ENCODE measurements around the gene CFAP65. TPM values are rescaled to one million over a fixed set of nuclear protein-coding genes. Genes with fewer than 3 reads are reported as not detected.
A peak's percentile ranks its signal among the peaks of the same experiment; 100 is the strongest.

The CFAP65 gene
- total and polyA plus RNA-seq, 2 of the 13 experiments (the other 11 are each of a cell fraction or from before 2014, with no cell fraction given): 0.05 TPM; not detected in 1

GRCh38 chr2:219058541-219059374 is 17.4 kb upstream of the CFAP65 start (continued):
- peak; percentile 84 for TF ChIP-seq HINFP (CRISPR knock-in tag; IDR thresholded peaks at IDR 0.05; ENCODE audit: low read depth)
- peak; percentile 29; the same call in 1 of the 2 replicates for TF ChIP-seq STAG1 (CRISPR knock-in tag; IDR thresholded peaks at IDR 0.05)
- no peak for TF ChIP-seq ZNF354B (CRISPR knock-in tag; IDR thresholded peaks at IDR 0.05)
- no peak for TF ChIP-seq KAT7 (CRISPR knock-in tag; IDR thresholded peaks at IDR 0.05; ENCODE audit: borderline replicate concordance)
- TF ChIP-seq ZZZ3 (CRISPR knock-in tag; IDR thresholded peaks at IDR 0.05; ENCODE audit: borderline replicate concordance): no peak
- peak; percentile 87; the same call in 1 of the 2 replicates for TF ChIP-seq REPIN1 (CRISPR knock-in tag; IDR thresholded peaks at IDR 0.05; ENCODE audit: borderline replicate concordance, low read depth)
- TF ChIP-seq ZBTB20 (CRISPR knock-in tag; IDR thresholded peaks at IDR 0.05; ENCODE audit: borderline replicate concordance, low read depth): peak; percentile 52; the same call in 1 of the 2 replicates
- TF ChIP-seq ZNF567 (CRISPR knock-in tag; IDR thresholded peaks at IDR 0.05; ENCODE audit: borderline replicate concordance): peak; percentile 7; the same call in 1 of the 2 replicates
- TF ChIP-seq PBX3 (CRISPR knock-in tag; IDR thresholded peaks at IDR 0.05; ENCODE audit: borderline replicate concordance): no peak
- TF ChIP-seq GZF1 (CRISPR knock-in tag; IDR thresholded peaks at IDR 0.05): peak; percentile 80; the same call in 1 of the 2 replicates
- peak; percentile 76 for TF ChIP-seq ZGPAT (CRISPR knock-in tag; IDR thresholded peaks at IDR 0.05)
- TF ChIP-seq, protein P1, sequence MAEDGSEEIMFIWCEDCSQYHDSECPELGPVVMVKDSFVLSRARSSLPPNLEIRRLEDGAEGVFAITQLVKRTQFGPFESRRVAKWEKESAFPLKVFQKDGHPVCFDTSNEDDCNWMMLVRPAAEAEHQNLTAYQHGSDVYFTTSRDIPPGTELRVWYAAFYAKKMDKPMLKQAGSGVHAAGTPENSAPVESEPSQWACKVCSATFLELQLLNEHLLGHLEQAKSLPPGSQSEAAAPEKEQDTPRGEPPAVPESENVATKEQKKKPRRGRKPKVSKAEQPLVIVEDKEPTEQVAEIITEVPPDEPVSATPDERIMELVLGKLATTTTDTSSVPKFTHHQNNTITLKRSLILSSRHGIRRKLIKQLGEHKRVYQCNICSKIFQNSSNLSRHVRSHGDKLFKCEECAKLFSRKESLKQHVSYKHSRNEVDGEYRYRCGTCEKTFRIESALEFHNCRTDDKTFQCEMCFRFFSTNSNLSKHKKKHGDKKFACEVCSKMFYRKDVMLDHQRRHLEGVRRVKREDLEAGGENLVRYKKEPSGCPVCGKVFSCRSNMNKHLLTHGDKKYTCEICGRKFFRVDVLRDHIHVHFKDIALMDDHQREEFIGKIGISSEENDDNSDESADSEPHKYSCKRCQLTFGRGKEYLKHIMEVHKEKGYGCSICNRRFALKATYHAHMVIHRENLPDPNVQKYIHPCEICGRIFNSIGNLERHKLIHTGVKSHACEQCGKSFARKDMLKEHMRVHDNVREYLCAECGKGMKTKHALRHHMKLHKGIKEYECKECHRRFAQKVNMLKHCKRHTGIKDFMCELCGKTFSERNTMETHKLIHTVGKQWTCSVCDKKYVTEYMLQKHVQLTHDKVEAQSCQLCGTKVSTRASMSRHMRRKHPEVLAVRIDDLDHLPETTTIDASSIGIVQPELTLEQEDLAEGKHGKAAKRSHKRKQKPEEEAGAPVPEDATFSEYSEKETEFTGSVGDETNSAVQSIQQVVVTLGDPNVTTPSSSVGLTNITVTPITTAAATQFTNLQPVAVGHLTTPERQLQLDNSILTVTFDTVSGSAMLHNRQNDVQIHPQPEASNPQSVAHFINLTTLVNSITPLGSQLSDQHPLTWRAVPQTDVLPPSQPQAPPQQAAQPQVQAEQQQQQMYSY (CRISPR knock-in tag; IDR thresholded peaks at IDR 0.05): 0 out of 2 replicates have a peak, but pooled peaks have one; percentile 70
- TF ChIP-seq E2F2 (CRISPR knock-in tag; IDR thresholded peaks at IDR 0.05; ENCODE audit: borderline replicate concordance): peak; percentile 56; the same call in 1 of the 2 replicates
- TF ChIP-seq ZNF580 (CRISPR knock-in tag; IDR thresholded peaks at IDR 0.05; ENCODE audit: borderline replicate concordance, low read depth): peak; percentile 39; the same call in 1 of the 2 replicates
- peak; percentile 19; the same call in 1 of the 2 replicates for TF ChIP-seq SMAD1 (CRISPR knock-in tag; IDR thresholded peaks at IDR 0.05; ENCODE audit: borderline replicate concordance, low read depth)
- TF ChIP-seq EP300 (IDR thresholded peaks at IDR 0.05; ENCODE audit: low read depth in 2 of 2, low read length in 2 of 2): peak in 1 of 2 experiments; percentile 66; a peak in 2 of 4 replicates
- TF ChIP-seq EP300 (CRISPR knock-in tag; IDR thresholded peaks at IDR 0.05; ENCODE audit: borderline replicate concordance): no peak; the same call in 1 of the 2 replicates

All from HepG2 (cell line).